HG02938 (cell line): ENCODE results near the gene ABHD2.

Source experiments
- ATAC-seq: cut with Tn5 transposase; IDR thresholded peaks from one replicate; pipeline ENCODE4 v1.9.1; 2021; ENCODE audit warnings: mild to moderate bottlenecking, moderate library complexity; ENCODE audit not compliant: unreplicated experiment

ABHD2 gene

DNA sequence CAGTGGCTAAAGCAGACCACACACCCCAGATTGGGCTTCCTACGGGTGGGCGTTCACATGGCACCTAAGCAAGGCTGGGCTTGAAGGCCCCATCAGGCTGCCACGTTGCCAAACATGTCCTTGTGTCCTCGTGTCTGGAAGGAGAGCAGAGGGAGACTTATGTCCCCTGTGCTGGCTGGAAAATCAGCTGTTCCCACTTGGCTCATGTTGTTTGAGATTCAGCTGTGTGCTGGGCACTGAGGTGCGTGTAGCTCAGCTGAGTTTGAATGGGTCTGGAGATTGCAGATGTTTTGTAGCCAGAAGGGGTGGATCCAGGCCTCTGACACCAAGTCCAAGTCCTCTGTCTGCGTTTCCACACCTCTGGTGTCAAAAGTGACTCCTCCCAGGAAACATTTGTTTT, 98.5 kb downstream of the ABHD2 start:
- no peak for ATAC-seq

DNA sequence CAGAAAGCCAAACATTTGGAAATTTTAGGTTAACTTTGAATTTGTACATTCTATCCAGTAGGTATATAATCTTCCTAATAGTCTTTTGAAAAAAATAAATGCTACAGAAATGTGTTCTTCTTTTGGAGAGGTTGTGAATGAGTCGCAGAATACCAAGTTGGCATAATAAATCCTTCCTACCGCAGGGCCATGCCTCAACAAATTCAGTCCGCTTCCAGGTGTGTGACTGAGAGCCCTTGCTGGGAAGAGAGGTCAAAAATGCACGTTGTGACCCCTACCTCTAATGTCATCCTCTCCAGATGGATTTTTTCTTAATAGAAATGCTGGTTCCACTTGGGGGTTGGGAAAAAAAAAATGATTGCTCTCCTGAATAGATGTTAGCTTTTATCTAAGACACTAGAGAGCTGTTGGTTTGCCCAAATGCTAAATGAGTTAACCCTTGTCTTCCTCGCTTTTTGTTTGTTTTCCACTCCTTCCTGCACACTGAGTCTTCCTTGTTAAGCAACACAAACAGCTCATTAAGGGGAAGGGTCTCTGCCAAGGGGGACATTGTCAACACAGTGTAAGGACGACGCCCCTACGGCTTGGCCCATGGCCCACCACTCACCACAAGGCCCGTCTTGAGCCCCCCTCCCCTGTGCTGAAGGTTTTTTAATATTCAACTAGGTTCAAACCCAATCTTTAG, 99.2 kb downstream of the ABHD2 start:
- ATAC-seq, result no peak

GRCh38 chr15:89187986-89188514, 99.8 kb downstream of the ABHD2 start:
- no peak for ATAC-seq

GRCh38 chr15:89192136-89192535, 103.9 kb downstream of the ABHD2 start:
- ATAC-seq, result no peak

DNA sequence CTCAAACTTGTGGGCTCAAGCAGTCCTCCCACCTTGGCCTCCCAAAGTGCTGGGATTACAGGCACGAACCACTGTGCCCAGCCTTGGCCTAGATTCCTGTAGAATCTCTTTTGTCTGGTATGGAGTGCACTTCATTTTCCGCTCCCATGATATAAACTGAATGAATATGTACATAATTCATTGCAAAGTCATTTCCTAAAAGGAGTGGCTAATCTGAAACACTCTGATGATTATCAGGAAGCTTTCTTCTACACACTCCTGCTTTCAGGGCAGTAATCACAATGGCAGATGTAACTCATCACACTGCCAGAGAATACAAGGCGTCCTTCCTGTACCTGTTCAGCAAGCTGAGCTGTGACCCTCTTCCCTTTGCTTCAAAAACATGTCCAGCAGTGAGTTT, 104.5 kb downstream of the ABHD2 start:
- no peak for ATAC-seq

DNA sequence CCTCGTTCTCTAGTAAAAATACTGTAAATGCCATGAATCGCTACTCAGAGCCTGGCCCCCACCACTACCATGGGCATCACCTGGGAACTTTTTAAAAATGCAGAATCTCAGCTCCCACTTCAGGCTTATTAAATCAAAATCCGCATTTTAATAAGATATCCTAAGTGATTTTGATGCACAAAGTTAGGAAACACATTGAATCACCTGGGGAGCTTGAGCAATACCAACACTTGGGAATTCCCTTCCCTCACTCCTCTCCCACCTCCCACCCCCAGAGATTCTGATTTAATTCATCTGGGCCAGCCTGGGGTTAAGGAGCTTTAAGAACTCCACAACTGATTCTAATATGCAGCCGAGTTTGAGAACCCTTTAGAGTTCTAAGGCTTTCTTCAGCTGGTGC, 106.4 kb downstream of the ABHD2 start:
- ATAC-seq, result no peak

DNA sequence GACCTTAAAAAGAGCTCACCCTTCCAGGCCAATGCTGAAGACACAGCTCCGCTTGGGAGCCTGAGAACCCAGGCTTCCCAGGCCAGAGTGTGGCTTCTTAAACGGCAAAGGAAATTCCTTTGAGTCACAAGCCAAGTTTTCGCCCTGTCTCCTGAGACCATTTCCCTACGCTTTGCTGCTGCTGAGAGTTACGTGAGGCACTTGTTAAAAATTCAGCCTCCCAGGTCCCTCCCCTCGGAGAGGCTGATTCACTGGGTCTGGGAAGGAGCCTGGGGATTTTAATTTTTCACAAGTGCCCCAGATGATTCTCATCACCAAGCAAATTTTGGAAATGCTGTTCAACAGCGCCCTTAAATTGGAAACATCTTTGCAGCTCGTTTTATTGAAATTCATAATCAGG, 107.6 kb downstream of the ABHD2 start:
- ATAC-seq, result no peak

GRCh38 chr15:89196241-89196640, 108.0 kb downstream of the ABHD2 start:
- no peak for ATAC-seq

DNA sequence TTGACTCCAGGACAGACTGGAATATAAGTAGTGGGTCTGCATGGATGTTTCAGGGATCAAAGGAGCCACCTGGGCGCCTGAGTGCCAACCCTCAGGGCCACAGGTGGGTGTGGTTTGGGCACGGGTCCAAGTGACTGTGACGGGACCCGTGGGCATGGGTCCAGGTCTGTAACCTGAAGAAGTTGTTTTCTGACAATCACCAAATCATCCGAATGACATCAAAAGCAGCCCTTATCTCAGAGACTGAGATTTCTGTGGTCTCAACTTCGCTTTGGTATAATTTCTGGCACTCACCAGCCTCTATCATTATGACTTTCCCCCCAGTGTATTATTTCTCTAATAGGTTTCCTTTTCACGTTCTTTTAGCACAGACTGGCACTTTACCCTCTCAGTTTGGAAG, 108.7 kb downstream of the ABHD2 start:
- no peak for ATAC-seq

GRCh38 chr15:89197503-89197971, 109.3 kb downstream of the ABHD2 start:
- no peak for ATAC-seq

GRCh38 chr15:89198196-89198595, 109.9 kb downstream of the ABHD2 start:
- no peak for ATAC-seq

GRCh38 chr15:89198934-89199333, 110.7 kb downstream of the ABHD2 start:
- ATAC-seq, result no peak

DNA sequence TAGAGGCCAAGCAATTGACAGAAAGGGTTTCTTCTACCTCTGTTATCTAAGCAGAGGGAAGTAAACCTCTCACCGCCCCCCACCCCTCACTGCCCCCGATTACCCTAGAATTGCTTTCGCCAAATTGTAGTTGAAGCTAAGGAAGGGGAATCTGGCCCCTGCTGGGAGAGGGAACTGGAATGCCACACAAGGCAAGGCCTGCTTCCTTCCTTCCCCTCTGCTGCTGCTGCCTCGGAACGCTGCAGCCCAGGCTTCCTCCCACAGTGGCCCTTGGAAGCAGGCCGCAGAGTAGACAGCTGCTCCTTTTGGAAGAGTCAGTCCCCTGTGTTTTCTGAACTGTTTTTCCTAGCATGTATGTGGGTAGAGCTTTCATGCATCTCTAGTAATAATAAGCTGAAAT, 111.5 kb downstream of the ABHD2 start:
- no peak for ATAC-seq

DNA sequence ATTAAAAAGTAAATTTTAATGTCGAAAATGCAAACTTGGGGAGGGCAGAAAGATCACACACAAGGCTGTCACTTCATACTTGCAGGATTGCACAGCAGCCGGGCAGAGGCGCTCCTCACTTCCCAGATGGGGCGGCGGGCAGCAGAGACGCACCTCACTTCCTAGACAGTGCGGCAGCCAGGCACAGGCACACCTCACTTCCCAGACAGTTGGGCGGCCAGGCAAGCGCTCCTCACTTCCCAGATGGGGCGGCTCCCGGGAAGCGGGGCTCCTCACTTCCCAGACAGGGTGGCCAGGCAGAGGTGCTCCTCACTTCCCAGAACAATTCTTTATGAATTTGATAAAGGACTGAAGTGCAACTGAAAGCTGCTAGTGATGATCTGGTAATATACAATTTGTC, 111.9 kb downstream of the ABHD2 start:
- ATAC-seq, result no peak

- no peak for ATAC-seq
Observed at GRCh38 chr15:89201465-89202005, 113.3 kb downstream of the ABHD2 start.

DNA sequence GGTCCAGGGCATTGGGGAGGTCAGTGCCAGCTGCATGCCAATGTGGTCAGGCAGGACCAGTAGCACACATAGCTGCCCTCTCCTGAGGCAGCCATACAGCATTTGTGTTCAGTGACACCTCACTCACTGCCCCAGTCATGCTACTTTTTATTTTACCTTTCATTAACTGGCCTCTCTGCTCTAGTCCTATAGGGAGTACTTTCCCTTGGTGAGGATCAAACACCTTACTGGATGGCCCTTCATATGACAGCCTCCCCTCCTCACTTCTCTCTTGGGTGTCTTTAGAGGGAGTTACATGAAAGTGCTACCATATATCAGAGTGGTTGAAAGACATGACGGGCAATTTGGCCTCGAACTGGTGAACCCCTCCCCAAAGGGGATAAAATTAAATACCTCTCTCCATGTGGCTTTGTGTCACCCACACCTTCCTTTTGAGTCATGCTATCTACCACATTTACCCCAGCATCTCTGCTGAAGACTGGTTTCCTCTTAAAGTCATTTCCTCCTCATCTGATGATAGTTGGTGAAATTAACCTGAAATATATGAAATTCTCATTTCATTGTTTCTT, 115.5 kb downstream of the ABHD2 start:
- ATAC-seq, result no peak

- no peak for ATAC-seq
Observed at GRCh38 chr15:89205991-89206585, 117.8 kb downstream of the ABHD2 start.

DNA sequence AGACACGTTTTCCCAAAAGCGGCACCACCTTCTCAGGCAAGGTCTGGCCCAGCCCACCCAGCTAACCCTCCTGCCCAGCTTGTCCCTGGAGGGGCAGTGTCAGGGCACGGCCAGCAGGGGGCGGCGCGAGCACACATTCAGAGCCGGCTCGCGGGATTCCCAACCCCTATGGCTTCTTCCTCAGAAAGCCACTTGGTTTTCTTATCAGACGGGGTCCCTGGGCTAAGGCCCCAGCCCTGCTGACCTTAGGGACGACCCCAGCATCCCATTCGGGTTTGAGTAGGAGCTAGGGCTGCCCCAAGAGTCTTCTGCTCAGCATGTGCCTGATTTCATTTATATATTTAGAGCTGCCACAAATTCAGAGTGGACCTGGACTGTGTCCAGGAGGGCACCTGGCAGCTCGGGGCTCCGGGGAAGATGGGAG, 118.7 kb downstream of the ABHD2 start:
- peak; percentile 61 for ATAC-seq

- no peak for ATAC-seq
Observed at GRCh38 chr15:89208256-89208655, 120.0 kb downstream of the ABHD2 start.

DNA sequence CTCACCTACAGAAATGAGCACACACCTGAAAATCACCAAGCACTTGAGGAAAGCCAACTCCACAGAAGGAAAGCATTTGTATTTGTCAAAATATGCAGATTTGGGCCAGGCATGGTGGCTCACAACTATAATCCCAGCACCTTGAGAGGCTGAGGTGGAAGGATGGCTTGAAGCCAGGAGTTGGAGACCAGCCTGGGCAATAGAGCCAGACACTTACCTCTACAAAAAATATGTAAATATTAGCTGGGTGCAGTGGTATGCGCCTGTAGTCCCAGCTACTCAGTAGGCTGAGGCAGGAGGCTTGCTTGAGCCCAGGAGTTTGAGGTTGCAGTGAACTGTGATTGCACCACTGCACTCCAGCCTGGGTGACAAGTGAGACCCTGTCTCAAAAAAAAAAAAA, 120.8 kb downstream of the ABHD2 start:
- ATAC-seq, result no peak

GRCh38 chr15:89211678-89212170, 123.5 kb downstream of the ABHD2 start:
- ATAC-seq, result no peak

DNA sequence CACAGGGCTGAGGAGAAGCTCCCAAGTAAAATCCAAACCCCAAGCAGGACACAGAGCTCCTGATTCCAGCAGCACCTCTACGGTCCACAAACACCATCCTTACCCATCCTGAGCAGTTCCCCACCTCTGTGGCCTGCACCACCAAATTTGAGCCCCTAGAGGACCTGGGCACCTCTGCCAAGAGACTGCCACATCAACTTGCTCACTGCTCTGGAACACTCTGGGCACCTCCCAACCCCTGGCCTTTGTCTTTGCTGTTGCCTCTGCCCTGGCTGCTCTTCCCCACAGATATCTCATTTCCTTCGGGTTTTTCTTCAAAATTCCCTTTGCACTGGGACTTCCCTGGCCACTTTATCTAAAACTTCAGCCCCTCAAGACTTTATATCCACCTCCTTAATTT, 127.4 kb downstream of the ABHD2 start:
- no peak for ATAC-seq
